Hepatocyte (in vitro differentiated cells): ENCODE results near the gene C19orf53. TPM values are rescaled to one million over a fixed set of nuclear protein-coding genes. Genes with fewer than 3 reads are reported as not detected.

Experiments used
- DNase-seq: peaks from one replicate; pipeline ENCODE4 v3.0.0-alpha.2; 2016; ENCODE audit warnings: low spot score
- H2AFZ ChIP-seq: fragments of 200-600 bp; sonication (generic); 2 replicates; pipeline ENCODE4 v1.6.0; 2016; ENCODE audit warnings: antibody characterized with exemption, mild to moderate bottlenecking
- H3K27ac ChIP-seq: fragments of 200-600 bp; sonication (generic); 2 replicates; pipeline ENCODE4 v1.5.1; 2016; ENCODE audit warnings: mild to moderate bottlenecking
- H3K27me3 ChIP-seq: fragments of 200-600 bp; sonication (generic); 2 replicates; pipeline ENCODE4 v1.6.1; 2016
- H3K36me3 ChIP-seq: fragments of 200-600 bp; sonication (generic); replicated peaks from 2 replicates; pipeline ENCODE4 v1.5.1; 2016; ENCODE audit warnings: low read depth; ENCODE audit not compliant: insufficient read depth
- H3K4me1 ChIP-seq: fragments of 200-600 bp; sonication (generic); 2 replicates; pipeline ENCODE4 v1.5.1; 2016; ENCODE audit warnings: mild to moderate bottlenecking, moderate library complexity; ENCODE audit not compliant: insufficient read depth
- H3K4me2 ChIP-seq: fragments of 200-600 bp; sonication (generic); 2 replicates; pipeline ENCODE4 v1.6.0; 2016
- H3K4me3 ChIP-seq: fragments of 200-600 bp; sonication (generic); 2 replicates; pipeline ENCODE4 v1.5.1; 2016; ENCODE audit warnings: mild to moderate bottlenecking
- H3K79me2 ChIP-seq: fragments of 200-600 bp; sonication (generic); 2 replicates; pipeline ENCODE4 v1.6.0; 2017; ENCODE audit warnings: mild to moderate bottlenecking
- H3K9me2 ChIP-seq: fragments of 200-600 bp; sonication (generic); replicated peaks from 2 replicates; pipeline ENCODE4 v1.6.0; 2017; ENCODE audit warnings: mild to moderate bottlenecking; ENCODE audit not compliant: insufficient read depth
- H3K9me3 ChIP-seq: fragments of 200-600 bp; sonication (generic); 2 replicates; pipeline ENCODE4 v1.5.1; 2016; ENCODE audit warnings: low read depth, mild to moderate bottlenecking
- H4K20me1 ChIP-seq: fragments of 200-600 bp; sonication (generic); 2 replicates; pipeline ENCODE4 v1.6.0; 2016; ENCODE audit warnings: mild to moderate bottlenecking; ENCODE audit not compliant: insufficient read depth, poor library complexity, severe bottlenecking
- EZH2 ChIP-seq: fragments of 200-600 bp; sonication (generic); IDR thresholded peaks from 2 replicates; pipeline ENCODE4 v1.6.1; 2016; ENCODE audit warnings: antibody characterized with exemption, mild to moderate bottlenecking, borderline replicate concordance
- EZH2phosphoT487 ChIP-seq: fragments of 200-600 bp; sonication (generic); IDR thresholded peaks from one replicate; pipeline ENCODE4 v1.6.1; 2018; ENCODE audit warnings: antibody characterized with exemption, mild to moderate bottlenecking, low read depth, moderate library complexity; ENCODE audit not compliant: unreplicated experiment, severe bottlenecking
- whole genome bisulfite sequencing: methylation state at CpG from one replicate; pipeline ENCODE4 v1.1.6; 2016; ENCODE audit warnings: low lambda C conversion rate; ENCODE audit errors: missing lambda C conversion rate; 5-methylcytosine and 5-hydroxymethylcytosine counted together
- polyA plus RNA-seq: library from polyadenylated mRNA; unstranded; fragments of >200 nt; fragmentation: Nextera tagmentation; extraction: Ambion mirVana; gene quantifications from 2 replicates; pipeline ENCODE4 v1.2.1, GENCODE V29; 2016
- total RNA-seq: library from RNA; depleted of rRNA; stranded (reverse); fragments of >200 nt; gene quantifications from 2 replicates; pipeline ENCODE4 v1.2.3, GENCODE V29; 2014
- TF ChIP-seq, protein P1 (sequence below): fragments of 200-600 bp; sonication (generic); IDR thresholded peaks from 2 replicates; pipeline ENCODE4 v1.5.1; 2016; ENCODE audit warnings: antibody characterized with exemption, mild to moderate bottlenecking; ENCODE audit not compliant: poor library complexity

Gene C19orf53
- total and polyA plus RNA-seq, 2 experiments from 2014 or later, result 89.2 to 220 TPM

DNA sequence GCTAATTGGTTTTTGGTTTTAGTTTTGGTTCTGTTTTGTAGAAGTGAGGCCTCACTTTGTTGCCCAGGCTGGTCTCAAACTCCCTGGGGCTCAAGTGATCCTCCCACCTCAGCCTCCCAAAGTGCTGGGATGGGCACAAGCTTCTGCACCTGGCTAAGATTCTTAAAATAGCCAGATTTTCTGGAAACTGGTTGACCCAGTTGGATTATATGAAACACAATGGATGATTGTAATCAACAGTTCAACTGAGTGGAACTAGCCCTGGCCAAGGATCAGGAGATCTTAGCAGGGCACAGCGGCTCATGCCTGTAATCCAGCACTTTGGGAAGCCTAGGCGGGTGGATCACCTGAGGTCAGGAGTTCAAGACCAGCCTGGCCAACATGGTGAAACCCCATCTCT is 39.5 kb upstream of the C19orf53 start:
- peaks cover 11% of the 10 kb centered on the region for H3K4me1 ChIP-seq
- no peak overlapping the region for H3K4me2 ChIP-seq
- DNase-seq, result no peak
- H3K79me2 ChIP-seq, result no peaks in the 10 kb centered on the region
- TF ChIP-seq, protein P1, sequence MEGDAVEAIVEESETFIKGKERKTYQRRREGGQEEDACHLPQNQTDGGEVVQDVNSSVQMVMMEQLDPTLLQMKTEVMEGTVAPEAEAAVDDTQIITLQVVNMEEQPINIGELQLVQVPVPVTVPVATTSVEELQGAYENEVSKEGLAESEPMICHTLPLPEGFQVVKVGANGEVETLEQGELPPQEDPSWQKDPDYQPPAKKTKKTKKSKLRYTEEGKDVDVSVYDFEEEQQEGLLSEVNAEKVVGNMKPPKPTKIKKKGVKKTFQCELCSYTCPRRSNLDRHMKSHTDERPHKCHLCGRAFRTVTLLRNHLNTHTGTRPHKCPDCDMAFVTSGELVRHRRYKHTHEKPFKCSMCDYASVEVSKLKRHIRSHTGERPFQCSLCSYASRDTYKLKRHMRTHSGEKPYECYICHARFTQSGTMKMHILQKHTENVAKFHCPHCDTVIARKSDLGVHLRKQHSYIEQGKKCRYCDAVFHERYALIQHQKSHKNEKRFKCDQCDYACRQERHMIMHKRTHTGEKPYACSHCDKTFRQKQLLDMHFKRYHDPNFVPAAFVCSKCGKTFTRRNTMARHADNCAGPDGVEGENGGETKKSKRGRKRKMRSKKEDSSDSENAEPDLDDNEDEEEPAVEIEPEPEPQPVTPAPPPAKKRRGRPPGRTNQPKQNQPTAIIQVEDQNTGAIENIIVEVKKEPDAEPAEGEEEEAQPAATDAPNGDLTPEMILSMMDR, result no peak
- TF ChIP-seq EZH2 (no peak), EZH2phosphoT487 (no peak)
- no peaks in the 10 kb centered on the region for H3K36me3 ChIP-seq
- no peaks in the 10 kb centered on the region for H4K20me1 ChIP-seq
- no peaks in the 10 kb centered on the region for H3K9me2 ChIP-seq
- no peaks in the 10 kb centered on the region for H3K27me3 ChIP-seq
- 95% methylated on average over 2 of the region's 2 CpGs for WGBS
- no peak overlapping the region for H3K27ac ChIP-seq
- no peak overlapping the region for H2AFZ ChIP-seq
- no peak overlapping the region for H3K4me3 ChIP-seq
- H3K9me3 ChIP-seq, result no peaks in the 10 kb centered on the region

DNA sequence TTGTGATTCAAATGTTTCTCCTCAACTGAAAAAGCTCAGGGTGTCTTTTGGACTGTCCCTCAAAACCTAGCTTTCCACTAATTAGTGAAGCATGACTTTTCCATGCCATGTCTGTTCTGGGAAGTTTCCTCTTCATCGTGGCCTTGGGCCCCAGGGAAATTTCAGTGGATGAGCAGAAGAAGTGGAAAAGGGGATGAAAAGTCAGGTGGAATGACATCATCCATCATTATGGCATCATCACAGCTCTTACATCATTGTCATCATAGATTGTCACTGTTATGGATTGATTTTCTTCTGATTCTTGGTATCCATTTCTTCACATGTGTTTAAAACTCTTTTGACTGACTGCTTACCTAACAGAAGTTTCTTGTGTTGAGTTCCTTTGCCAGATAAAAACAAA is 36.2 kb upstream of the C19orf53 start:
- H4K20me1 ChIP-seq, result no peaks in the 10 kb centered on the region
- no peaks in the 10 kb centered on the region for H3K27me3 ChIP-seq
- H3K4me1 ChIP-seq, result no peaks in the 10 kb centered on the region
- 95% methylated on average over 1 of the region's 1 CpG for whole genome bisulfite sequencing
- H3K4me2 ChIP-seq, result no peak overlapping the region
- H3K9me3 ChIP-seq, result no peaks in the 10 kb centered on the region
- H3K27ac ChIP-seq, result no peak overlapping the region
- H3K79me2 ChIP-seq, result no peaks in the 10 kb centered on the region
- H3K9me2 ChIP-seq, result no peaks in the 10 kb centered on the region
- TF ChIP-seq EZH2, result no peak
- no peak overlapping the region for H2AFZ ChIP-seq
- DNase-seq, result no peak
- H3K4me3 ChIP-seq, result no peak overlapping the region
- H3K36me3 ChIP-seq, result no peaks in the 10 kb centered on the region

DNA sequence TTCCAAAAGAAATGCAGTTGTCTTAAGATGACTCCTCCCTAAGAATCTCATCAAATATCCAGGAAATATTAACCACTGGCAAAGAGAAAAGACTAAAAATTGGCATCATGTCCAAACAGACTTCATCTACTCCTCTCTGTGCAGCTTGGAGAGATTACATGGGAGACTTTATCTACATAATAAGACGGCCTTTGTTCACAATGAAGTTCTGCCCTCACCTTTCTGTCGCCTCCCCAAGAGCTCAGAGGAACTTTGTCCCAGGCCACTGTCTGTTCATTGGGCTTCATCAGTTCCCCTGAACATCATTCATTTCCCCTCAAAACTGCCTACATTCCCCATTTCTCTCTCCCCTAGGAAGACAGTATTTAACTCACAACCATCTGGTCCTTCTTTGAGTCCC is 32.4 kb upstream of the C19orf53 start:
- Histone ChIP-seq H2AFZ (no peak overlapping the region), H3K36me3 (no peaks in the 10 kb centered on the region)
- WGBS, result 96% methylated on average over 2 of the region's 2 CpGs

DNA sequence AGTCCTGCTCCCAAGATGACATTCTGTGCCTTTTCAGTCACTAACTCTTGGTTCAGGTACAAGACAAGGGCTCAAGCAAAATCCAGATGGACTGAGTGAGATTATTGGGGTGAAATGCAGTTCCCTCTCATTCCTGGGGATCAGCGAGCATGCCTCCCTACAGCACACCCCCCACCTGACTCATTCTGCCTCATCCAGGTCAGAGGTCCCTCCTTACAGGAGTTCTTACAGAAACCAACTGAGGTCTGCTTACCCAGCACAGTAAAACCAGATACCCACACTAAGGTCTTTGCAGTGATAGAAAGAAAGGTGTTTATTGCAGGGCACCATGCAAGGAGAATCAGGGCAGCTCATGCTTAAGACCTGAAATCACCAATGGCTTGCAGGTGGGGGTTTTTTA is 31.5 kb upstream of the C19orf53 start:
- Histone ChIP-seq H3K27me3 (no peaks in the 10 kb centered on the region), H4K20me1 (no peaks in the 10 kb centered on the region), H2AFZ (no peak overlapping the region), H3K4me2 (no peak overlapping the region), H3K36me3 (no peaks in the 10 kb centered on the region), H3K27ac (no peak overlapping the region), H3K4me3 (no peak overlapping the region), H3K9me2 (no peaks in the 10 kb centered on the region), H3K79me2 (no peaks in the 10 kb centered on the region), H3K4me1 (no peaks in the 10 kb centered on the region), H3K9me3 (no peaks in the 10 kb centered on the region)
- WGBS, result 71% methylated on average over 1 of the region's 1 CpG
- DNase-seq, result no peak
- TF ChIP-seq, protein P1, result no peak
- no peak for TF ChIP-seq EZH2
- no peak for TF ChIP-seq EZH2phosphoT487

More for the DNA sequence above, 32.4 kb upstream of the C19orf53 start:
- Histone ChIP-seq H3K27me3 (no peaks in the 10 kb centered on the region), H3K9me3 (no peaks in the 10 kb centered on the region), H3K4me3 (no peak overlapping the region), H3K4me1 (no peaks in the 10 kb centered on the region), H3K9me2 (no peaks in the 10 kb centered on the region), H3K79me2 (no peaks in the 10 kb centered on the region), H4K20me1 (no peaks in the 10 kb centered on the region), H3K4me2 (no peak overlapping the region), H3K27ac (no peak overlapping the region)
- DNase-seq, result no peak
- TF ChIP-seq EZH2phosphoT487 (no peak), EZH2 (no peak)
- TF ChIP-seq, protein P1, result no peak
